Esophagus squamous epithelium (tissue), 5 donors: ENCODE measurements around the gene FAAH2. TPM values are rescaled to one million over a fixed set of nuclear protein-coding genes. Genes with fewer than 3 reads are reported as not detected.

Source experiments
- DNase-seq: peaks from one replicate; lab custom pipeline; 2025; lab: John Stamatoyannopoulos, UW
- H3K27ac ChIP-seq, 4 donors: fragments of 200-600 bp; sonication (generic); one replicate each; pipeline ENCODE4 v1.5.1; 2016 to 2019; ENCODE audit warnings: mild to moderate bottlenecking in 1 of 4
- H3K27me3 ChIP-seq, 4 donors: fragments of 200-600 bp; sonication (generic); 1 replicate in 3 of 4; 2 replicates in 1 of 4; pipeline versions ENCODE4 v1.5.1 to v1.6.0; 2017 to 2021; ENCODE audit warnings: antibody characterized with exemption in 1 of 4
- H3K36me3 ChIP-seq, 3 donors: fragments of 200-600 bp; sonication (generic); one replicate each; pipeline ENCODE4 v1.5.1; 2016 to 2019
- H3K4me1 ChIP-seq, 3 donors: fragments of 200-600 bp; sonication (generic); one replicate each; pipeline ENCODE4 v1.5.1; 2017 to 2019
- H3K4me3 ChIP-seq, 4 donors: fragments of 200-600 bp; sonication (generic); 1 replicate in 3 of 4; 2 replicates in 1 of 4; pipeline ENCODE4 v1.5.1; 2016 to 2019; ENCODE audit warnings: mild to moderate bottlenecking in 2 of 4, moderate library complexity in 1 of 4
- H3K9me3 ChIP-seq, 3 donors: fragments of 200-600 bp; sonication (generic); one replicate each; pipeline ENCODE4 v1.5.1; 2016 to 2019
- CTCF ChIP-seq, 6 experiments: fragments of 450-650 bp in 4 of 6; fragments of 200-600 bp in 2 of 6; sonication (generic) in 2 of 6; IDR thresholded peaks; one replicate each; pipeline ENCODE4 v1.5.1; 2016 to 2019; ENCODE audit warnings: antibody characterized with exemption in 6 of 6, mild to moderate bottlenecking in 4 of 6, moderate library complexity in 4 of 6
- POLR2A ChIP-seq, 4 donors: fragments of 450-650 bp; IDR thresholded peaks; one replicate each; pipeline ENCODE4 v1.6.1; 2017; ENCODE audit warnings: antibody characterized with exemption in 4 of 4, mild to moderate bottlenecking in 4 of 4, moderate library complexity in 3 of 4
- WGBS, 2 donors: methylation state at CpG; one replicate each; pipeline ENCODE4 v1.1.5; 2018; 5-methylcytosine and 5-hydroxymethylcytosine counted together
- intact Hi-C: fragments of 100-400 bp; cut with DNase I; formaldehyde crosslinking; loops from one replicate; pipeline ENCODE4 v1.15.0; 2022
- total RNA-seq, 4 donors: library from RNA; depleted of rRNA; stranded (reverse); fragments of >200 nt; gene quantifications; one replicate each; pipeline ENCODE4 v1.1.0, GENCODE V29; 2016
- donor health status: DM: yes; HTN: yes; CAD: no.

Gene FAAH2
- 10 to 100 TPM in 2 of 4 donors, 1 to 10 TPM in 2; 7.2 to 16.1 (median 10.1) TPM for total RNA-seq

DNA sequence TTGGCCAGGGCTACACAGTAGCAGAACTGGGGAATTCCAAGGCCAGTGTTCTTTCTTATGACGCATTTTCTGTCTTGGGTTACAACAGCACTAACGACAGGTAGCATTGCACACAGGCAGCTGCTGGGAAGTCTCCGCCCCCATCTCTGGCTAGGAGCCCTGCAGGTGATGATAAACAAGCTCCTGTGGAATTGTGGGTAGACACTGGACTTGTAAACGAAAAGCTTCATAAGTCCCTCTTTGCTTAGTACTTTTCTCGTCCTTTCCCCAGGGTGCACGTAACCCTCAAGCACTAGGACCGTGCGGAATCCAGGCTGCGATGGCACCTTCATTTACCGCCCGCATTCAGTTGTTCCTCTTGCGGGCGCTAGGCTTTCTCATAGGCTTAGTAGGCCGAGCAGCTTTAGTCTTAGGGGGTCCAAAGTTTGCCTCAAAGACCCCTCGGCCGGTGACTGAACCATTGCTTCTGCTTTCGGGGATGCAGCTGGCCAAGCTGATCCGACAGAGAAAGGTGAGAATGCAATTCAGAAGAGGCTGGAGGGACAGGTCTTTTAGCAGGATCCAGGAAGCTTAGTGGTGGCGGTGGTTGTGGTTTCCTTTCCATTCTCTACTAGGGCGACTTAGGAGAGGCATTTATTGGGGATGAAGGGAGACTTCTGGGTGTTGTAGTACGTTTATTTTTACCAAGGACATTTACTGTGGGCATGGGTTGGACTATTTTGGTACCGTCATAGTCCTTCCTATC is at the start of gene FAAH2:
TSS of gene FAAH2 (plus strand) at position 200 of the 745 bp plus-strand sequence. CDS start at position 320, 120 bp downstream.
- Histone ChIP-seq H3K27ac (peak within 1 kb of the TSS; percentile 47 to 76 (median 64)), H3K9me3 (no peaks in the 10 kb centered on the region), H3K27me3 (no peaks in the 10 kb centered on the region), H3K4me1 (no peaks in the 10 kb centered on the region), H3K4me3 (peak within 1 kb of the TSS; percentile 33 to 55 (median 45)), H3K36me3 (no peaks in the 10 kb centered on the region)
- TF ChIP-seq POLR2A (IDR thresholded peaks at IDR 0.05) (no peak), CTCF (IDR thresholded peaks at IDR 0.05) (peak in 2 of 6 experiments; percentile 10)
- intact Hi-C loops = no loop called here
- WGBS, 2 donors = 12 to 15% methylated on average over 4 to 18 of the region's 22 CpGs
- no peak for DNase-seq

GRCh38 chrX:57241967-57242366 is 44.5 kb upstream of the FAAH2 start:
- TF ChIP-seq POLR2A (IDR thresholded peaks at IDR 0.05) (no peak), CTCF (IDR thresholded peaks at IDR 0.05) (no peak)
- WGBS, 2 donors = 67 to 100% methylated on average over 1 to 3 of the region's 7 CpGs
- no peaks in the 10 kb centered on the region for H3K4me1 ChIP-seq
- H3K4me3 ChIP-seq = no peak overlapping the region
- DNase-seq = no peak
- intact Hi-C loops = no loop called here
- no peaks in the 10 kb centered on the region for H3K36me3 ChIP-seq
- no peak overlapping the region for H3K27ac ChIP-seq
- H3K9me3 ChIP-seq = peaks cover 0 to 5% (median 3%) of the 10 kb centered on the region in 3 donors
- no peaks in the 10 kb centered on the region for H3K27me3 ChIP-seq

DNA sequence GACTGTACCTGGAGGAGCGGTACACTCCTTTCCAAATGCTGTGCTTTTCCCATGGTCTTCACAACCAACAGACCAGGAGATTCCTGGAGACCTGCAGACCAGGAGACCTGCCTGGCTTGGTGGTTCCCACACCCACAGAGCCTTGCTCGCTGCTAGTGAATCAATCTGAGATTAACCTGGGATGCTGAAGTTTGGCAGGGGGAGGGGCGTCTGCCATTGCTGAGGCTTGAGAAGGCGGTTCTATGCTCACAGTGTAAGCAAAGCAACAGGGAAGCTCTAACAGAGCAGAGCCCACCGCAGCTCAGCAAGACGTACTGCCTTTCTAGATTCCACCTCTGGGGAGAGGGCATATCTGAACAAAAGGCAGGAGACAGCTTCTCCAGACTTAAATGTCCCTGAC is 34.5 kb upstream of the FAAH2 start:
- H3K27ac ChIP-seq = no peak overlapping the region
- TF ChIP-seq POLR2A (IDR thresholded peaks at IDR 0.05) (no peak), CTCF (IDR thresholded peaks at IDR 0.05) (no peak)
- H3K27me3 ChIP-seq = no peaks in the 10 kb centered on the region
- intact Hi-C loops = no loop called here
- DNase-seq = no peak
- H3K4me1 ChIP-seq = no peaks in the 10 kb centered on the region
- H3K4me3 ChIP-seq = no peak overlapping the region
- no peaks in the 10 kb centered on the region for H3K36me3 ChIP-seq
- WGBS, 2 donors = 73% methylated on average over 5 of the region's 6 CpGs; no CpG with 5 or more reads in 1 of the 2 donors
- H3K9me3 ChIP-seq = peaks cover 0 to 10% (median 0%) of the 10 kb centered on the region in 3 donors

GRCh38 chrX:57265126-57265525 is 21.4 kb upstream of the FAAH2 start:
- Histone ChIP-seq H3K9me3 (peaks cover 0 to 8% (median 0%) of the 10 kb centered on the region in 3 donors), H3K27me3 (no peaks in the 10 kb centered on the region), H3K4me1 (no peaks in the 10 kb centered on the region), H3K27ac (no peak overlapping the region), H3K4me3 (no peak overlapping the region), H3K36me3 (no peaks in the 10 kb centered on the region)
- TF ChIP-seq CTCF (IDR thresholded peaks at IDR 0.05) (no peak), POLR2A (IDR thresholded peaks at IDR 0.05) (no peak)
- DNase-seq = no peak
- WGBS, 2 donors = 33 to 63% methylated on average over 1 to 2 of the region's 4 CpGs
- intact Hi-C loops = no loop called here

DNA sequence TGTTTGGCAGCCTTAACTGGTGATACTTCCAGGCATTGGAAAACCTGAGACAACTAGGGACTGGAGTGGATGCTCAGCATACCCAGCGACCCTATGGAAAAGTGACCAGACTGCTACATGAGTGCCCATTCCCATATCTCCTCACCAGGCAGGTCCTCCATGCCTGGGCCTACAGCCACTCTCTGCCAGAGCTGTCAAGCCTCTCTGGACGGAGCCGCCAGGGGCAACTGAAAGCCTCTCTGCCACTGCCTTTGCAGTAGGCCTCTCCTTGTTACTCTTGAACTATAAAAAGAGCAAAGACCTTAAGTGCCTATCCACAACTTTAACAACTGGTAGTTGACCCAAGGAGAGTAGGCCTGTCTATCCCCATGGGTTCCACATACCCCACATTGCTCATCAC is 20.2 kb upstream of the FAAH2 start:
- intact Hi-C loops = no loop called here
- Histone ChIP-seq H3K36me3 (no peaks in the 10 kb centered on the region), H3K4me1 (no peaks in the 10 kb centered on the region), H3K9me3 (peaks cover 0 to 15% (median 0%) of the 10 kb centered on the region in 3 donors), H3K27me3 (no peaks in the 10 kb centered on the region), H3K27ac (no peak overlapping the region), H3K4me3 (no peak overlapping the region)
- 90% methylated on average over 3 of the region's 3 CpGs; no CpG with 5 or more reads in 1 of the 2 donors for whole genome bisulfite sequencing, 2 donors
- TF ChIP-seq CTCF (IDR thresholded peaks at IDR 0.05) (no peak), POLR2A (IDR thresholded peaks at IDR 0.05) (no peak)
- DNase-seq = no peak
